Measurements from ENCODE around the gene CNNM1.

Gene CNNM1

GRCh38 chr10:99419688-99420087 is 90.5 kb downstream of the CNNM1 start:
- Histone ChIP-seq H3K27me3 (ENCODE audit: insufficient read depth, low read length) (no peaks in the 10 kb centered on the region), H2AFZ (ENCODE audit: insufficient read depth, low read length, poor library complexity) (no peak overlapping the region), H3K23ac (ENCODE audit: low read length) (no peak overlapping the region), H3K14ac (ENCODE audit: low read length) (no peak overlapping the region), H3K27ac (ENCODE audit: low read depth, low read length) (no peak overlapping the region), H4K12ac (ENCODE audit: low read depth, low read length) (no peak overlapping the region), H3K36me3 (ENCODE audit: control insufficient read depth in 1 of 2, insufficient read depth in 2 of 2, low read length in 2 of 2) (peaks cover 10 to 18% of the 10 kb centered on the region in 2 experiments), H3K9me3 (ENCODE audit: insufficient read depth, low read depth, low read length) (no peaks in the 10 kb centered on the region), H3K79me2 (ENCODE audit: control insufficient read depth, insufficient read depth, low read length, poor library complexity) (no peaks in the 10 kb centered on the region), H2BK120ac (ENCODE audit: insufficient read depth, low read length, poor library complexity) (no peak overlapping the region), H2AK5ac (ENCODE audit: low read length) (no peak overlapping the region), H2BK5ac (ENCODE audit: low read depth, low read length, poor library complexity) (no peak overlapping the region), H3K18ac (ENCODE audit: low read length) (no peak overlapping the region), H3K4me2 (ENCODE audit: low read length) (no peak overlapping the region), H3K4me1 (ENCODE audit: control insufficient read depth in 1 of 2, insufficient read depth in 2 of 2, low read length in 2 of 2) (no peaks in the 10 kb centered on the region), H4K91ac (ENCODE audit: low read depth, low read length) (no peak overlapping the region), H3K9ac (ENCODE audit: low read length) (no peak overlapping the region), H3K4me3 (ENCODE audit: low read depth, low read length) (no peak overlapping the region), H3K79me1 (ENCODE audit: low read length) (no peaks in the 10 kb centered on the region), H2BK12ac (ENCODE audit: low read length) (no peak overlapping the region), H4K8ac (ENCODE audit: low read depth, low read length) (no peak overlapping the region), H3K4ac (ENCODE audit: low read depth, low read length) (no peak overlapping the region)
- no peak for DNase-seq
- no CpG with 5 or more reads among the region's 2 CpGs for WGBS (ENCODE audit: extremely low coverage, insufficient coverage, insufficient read length)

GRCh38 chr10:99421233-99421739 is 92.1 kb downstream of the CNNM1 start:
- H3K4me2 ChIP-seq (ENCODE audit: low read length) = no peak overlapping the region
- no peaks in the 10 kb centered on the region for H3K79me1 ChIP-seq (ENCODE audit: low read length)
- H3K9me3 ChIP-seq (ENCODE audit: insufficient read depth, low read depth, low read length) = no peaks in the 10 kb centered on the region
- no peak overlapping the region for H3K9ac ChIP-seq (ENCODE audit: low read length)
- H2BK120ac ChIP-seq (ENCODE audit: insufficient read depth, low read length, poor library complexity) = no peak overlapping the region
- no peak overlapping the region for H2AFZ ChIP-seq (ENCODE audit: insufficient read depth, low read length, poor library complexity)
- no peak overlapping the region for H3K14ac ChIP-seq (ENCODE audit: low read length)
- WGBS (ENCODE audit: extremely low coverage, insufficient coverage, insufficient read length) = no CpG with 5 or more reads among the region's 3 CpGs
- no peak overlapping the region for H3K27ac ChIP-seq (ENCODE audit: low read depth, low read length)
- H2AK5ac ChIP-seq (ENCODE audit: low read length) = no peak overlapping the region
- H3K4me1 ChIP-seq (ENCODE audit: control insufficient read depth in 1 of 2, insufficient read depth in 2 of 2, low read length in 2 of 2) = no peaks in the 10 kb centered on the region
- DNase-seq = no peak
- no peak overlapping the region for H3K23ac ChIP-seq (ENCODE audit: low read length)
- H3K18ac ChIP-seq (ENCODE audit: low read length) = no peak overlapping the region
- no peak overlapping the region for H4K91ac ChIP-seq (ENCODE audit: low read depth, low read length)
- H2BK5ac ChIP-seq (ENCODE audit: low read depth, low read length, poor library complexity) = no peak overlapping the region
- H3K36me3 ChIP-seq (ENCODE audit: control insufficient read depth in 1 of 2, insufficient read depth in 2 of 2, low read length in 2 of 2) = peaks cover 10 to 24% of the 10 kb centered on the region in 2 experiments
- no peak overlapping the region for H4K12ac ChIP-seq (ENCODE audit: low read depth, low read length)
- no peak overlapping the region for H4K8ac ChIP-seq (ENCODE audit: low read depth, low read length)
- no peak overlapping the region for H2BK12ac ChIP-seq (ENCODE audit: low read length)
- H3K4me3 ChIP-seq (ENCODE audit: low read depth, low read length) = no peak overlapping the region
- no peak overlapping the region for H3K4ac ChIP-seq (ENCODE audit: low read depth, low read length)
- no peaks in the 10 kb centered on the region for H3K27me3 ChIP-seq (ENCODE audit: insufficient read depth, low read length)
- no peaks in the 10 kb centered on the region for H3K79me2 ChIP-seq (ENCODE audit: control insufficient read depth, insufficient read depth, low read length, poor library complexity)

GRCh38 chr10:99422529-99423096 is 93.5 kb downstream of the CNNM1 start:
- peaks cover 10 to 24% of the 10 kb centered on the region in 2 experiments for H3K36me3 ChIP-seq (ENCODE audit: control insufficient read depth in 1 of 2, insufficient read depth in 2 of 2, low read length in 2 of 2)
- no peak overlapping the region for H2BK120ac ChIP-seq (ENCODE audit: insufficient read depth, low read length, poor library complexity)
- no peaks in the 10 kb centered on the region for H3K79me1 ChIP-seq (ENCODE audit: low read length)
- H3K14ac ChIP-seq (ENCODE audit: low read length) = no peak overlapping the region
- H3K27ac ChIP-seq (ENCODE audit: low read depth, low read length) = no peak overlapping the region
- WGBS (ENCODE audit: extremely low coverage, insufficient coverage, insufficient read length) = no CpG with 5 or more reads among the region's 5 CpGs
- H2AK5ac ChIP-seq (ENCODE audit: low read length) = no peak overlapping the region
- H3K4me3 ChIP-seq (ENCODE audit: low read depth, low read length) = no peak overlapping the region
- H3K23ac ChIP-seq (ENCODE audit: low read length) = no peak overlapping the region
- no peak overlapping the region for H4K91ac ChIP-seq (ENCODE audit: low read depth, low read length)
- H3K4me1 ChIP-seq (ENCODE audit: control insufficient read depth in 1 of 2, insufficient read depth in 2 of 2, low read length in 2 of 2) = no peaks in the 10 kb centered on the region
- H3K9me3 ChIP-seq (ENCODE audit: insufficient read depth, low read depth, low read length) = no peaks in the 10 kb centered on the region
- H3K27me3 ChIP-seq (ENCODE audit: insufficient read depth, low read length) = no peaks in the 10 kb centered on the region
- H3K4ac ChIP-seq (ENCODE audit: low read depth, low read length) = no peak overlapping the region
- H3K4me2 ChIP-seq (ENCODE audit: low read length) = no peak overlapping the region
- no peak overlapping the region for H3K18ac ChIP-seq (ENCODE audit: low read length)
- no peak overlapping the region for H3K9ac ChIP-seq (ENCODE audit: low read length)
- no peak overlapping the region for H2AFZ ChIP-seq (ENCODE audit: insufficient read depth, low read length, poor library complexity)
- no peak overlapping the region for H2BK12ac ChIP-seq (ENCODE audit: low read length)
- H2BK5ac ChIP-seq (ENCODE audit: low read depth, low read length, poor library complexity) = no peak overlapping the region
- no peak for DNase-seq
- no peak overlapping the region for H4K12ac ChIP-seq (ENCODE audit: low read depth, low read length)
- H4K8ac ChIP-seq (ENCODE audit: low read depth, low read length) = no peak overlapping the region
- no peaks in the 10 kb centered on the region for H3K79me2 ChIP-seq (ENCODE audit: control insufficient read depth, insufficient read depth, low read length, poor library complexity)

GRCh38 chr10:99424656-99425055 is 95.5 kb downstream of the CNNM1 start:
- H2AFZ ChIP-seq (ENCODE audit: insufficient read depth, low read length, poor library complexity) = no peak overlapping the region
- H3K79me2 ChIP-seq (ENCODE audit: control insufficient read depth, insufficient read depth, low read length, poor library complexity) = no peaks in the 10 kb centered on the region
- no peak overlapping the region for H3K4me3 ChIP-seq (ENCODE audit: low read depth, low read length)
- H3K27me3 ChIP-seq (ENCODE audit: insufficient read depth, low read length) = no peaks in the 10 kb centered on the region
- H3K79me1 ChIP-seq (ENCODE audit: low read length) = no peaks in the 10 kb centered on the region
- H3K4me1 ChIP-seq (ENCODE audit: control insufficient read depth in 1 of 2, insufficient read depth in 2 of 2, low read length in 2 of 2) = peaks cover under 1 to 2% of the 10 kb centered on the region in 2 experiments
- no CpG with 5 or more reads among the region's 1 CpG for WGBS (ENCODE audit: extremely low coverage, insufficient coverage, insufficient read length)
- H3K18ac ChIP-seq (ENCODE audit: low read length) = no peak overlapping the region
- H2BK120ac ChIP-seq (ENCODE audit: insufficient read depth, low read length, poor library complexity) = no peak overlapping the region
- no peak for DNase-seq
- no peak overlapping the region for H3K9ac ChIP-seq (ENCODE audit: low read length)
- H4K12ac ChIP-seq (ENCODE audit: low read depth, low read length) = no peak overlapping the region
- no peaks in the 10 kb centered on the region for H3K9me3 ChIP-seq (ENCODE audit: insufficient read depth, low read depth, low read length)
- no peak overlapping the region for H4K8ac ChIP-seq (ENCODE audit: low read depth, low read length)
- no peak overlapping the region for H2AK5ac ChIP-seq (ENCODE audit: low read length)
- H3K27ac ChIP-seq (ENCODE audit: low read depth, low read length) = no peak overlapping the region
- H3K36me3 ChIP-seq (ENCODE audit: control insufficient read depth in 1 of 2, insufficient read depth in 2 of 2, low read length in 2 of 2) = peaks cover 3 to 11% of the 10 kb centered on the region in 2 experiments
- no peak overlapping the region for H2BK12ac ChIP-seq (ENCODE audit: low read length)
- no peak overlapping the region for H2BK5ac ChIP-seq (ENCODE audit: low read depth, low read length, poor library complexity)
- no peak overlapping the region for H3K23ac ChIP-seq (ENCODE audit: low read length)
- H3K4ac ChIP-seq (ENCODE audit: low read depth, low read length) = no peak overlapping the region
- H3K14ac ChIP-seq (ENCODE audit: low read length) = no peak overlapping the region
- no peak overlapping the region for H3K4me2 ChIP-seq (ENCODE audit: low read length)
- H4K91ac ChIP-seq (ENCODE audit: low read depth, low read length) = no peak overlapping the region

All from trophoblast cell (in vitro differentiated cells and primary cell).